SH-SY5Y (cell line): ENCODE data around the gene GPR82.

Experiments used
- GATA2 ChIP-seq: IDR thresholded peaks from 2 replicates; pipeline ENCODE4 v1.6.1; 2011; ENCODE audit warnings: mild to moderate bottlenecking, low read depth, low read length
- GATA3 ChIP-seq: IDR thresholded peaks from 2 replicates; pipeline ENCODE4 v1.6.1; 2011; ENCODE audit warnings: low read depth, mild to moderate bottlenecking, low read length, moderate library complexity

The GPR82 gene

DNA sequence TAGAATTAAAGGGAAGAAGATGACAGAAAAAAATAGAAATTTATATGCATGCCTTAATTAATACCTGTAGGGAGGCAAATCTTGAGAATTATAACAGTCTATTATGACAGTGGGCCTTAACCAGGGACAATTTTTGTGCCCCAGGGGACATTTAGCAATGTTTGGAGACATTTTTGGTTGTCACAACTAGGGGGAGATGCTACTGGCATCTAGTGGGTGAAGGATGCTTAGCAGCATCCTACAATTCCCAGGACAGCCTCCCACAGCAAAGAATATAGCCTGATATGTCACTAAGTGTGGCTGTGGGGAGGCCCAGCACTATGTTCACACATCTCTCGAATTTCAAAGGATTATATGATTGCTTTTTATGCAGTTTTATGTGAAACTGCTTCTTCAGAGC is 10.5 kb downstream of the GPR82 start:
- TF ChIP-seq GATA3 = no peak
- TF ChIP-seq GATA2 = no peak

DNA sequence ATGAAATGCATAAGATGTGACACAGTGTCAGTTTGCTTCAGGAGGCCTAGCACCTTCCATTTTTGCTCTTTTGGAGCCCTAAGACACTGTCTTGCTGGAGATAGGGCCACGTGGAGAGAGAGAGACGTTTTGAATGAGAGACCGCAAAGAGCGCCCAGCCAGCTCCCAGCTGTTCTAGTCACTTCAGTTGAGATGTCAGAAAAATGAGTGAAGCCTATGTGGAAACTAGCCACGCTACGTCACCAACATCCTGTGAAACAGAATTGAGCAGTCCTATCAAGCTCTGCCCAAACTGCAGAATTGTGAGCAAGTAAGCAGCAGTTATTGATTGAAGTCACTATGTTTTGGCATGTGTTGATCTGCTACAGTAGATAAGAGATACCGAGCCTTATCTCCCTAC is 13.1 kb downstream of the GPR82 start:
- TF ChIP-seq GATA3 (no peak), GATA2 (no peak)

DNA sequence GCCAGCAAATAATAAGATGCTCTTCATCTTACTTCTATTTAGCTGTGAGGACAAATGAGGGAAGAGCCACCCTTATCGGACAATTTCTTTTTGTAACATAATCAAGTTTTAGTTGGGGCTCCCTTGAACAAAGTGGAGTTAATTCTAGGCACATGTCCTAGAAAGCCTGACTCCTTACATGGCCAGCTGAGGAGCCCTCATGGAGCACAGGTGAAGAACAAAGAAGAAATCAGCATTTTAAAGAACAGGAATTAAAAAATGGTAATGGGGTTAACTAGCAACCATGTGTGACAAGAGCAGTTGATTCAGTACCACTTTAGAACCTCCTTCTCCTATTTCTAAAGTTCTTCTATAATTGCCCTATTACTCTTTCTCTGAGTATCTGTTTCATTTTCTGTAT is 15.9 kb downstream of the GPR82 start:
- TF ChIP-seq GATA2 (no peak), GATA3 (no peak)

DNA sequence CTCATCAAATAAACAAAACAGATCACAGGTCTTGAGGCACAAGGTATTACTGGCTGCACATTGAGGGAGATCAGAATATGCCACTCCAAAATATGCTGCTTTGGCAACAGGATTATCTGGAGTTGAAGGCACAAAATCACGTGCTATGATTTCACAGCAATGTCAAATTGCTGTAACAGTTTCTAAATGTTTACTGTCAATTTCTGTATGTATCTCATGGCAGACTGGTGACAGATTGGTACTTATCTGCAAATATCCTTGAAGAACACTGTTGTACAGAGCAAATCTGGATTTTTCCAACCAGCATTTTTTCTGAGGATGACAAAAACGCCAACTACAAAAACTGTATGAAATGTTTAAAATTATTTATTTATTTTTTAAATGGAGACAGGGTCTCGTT is 26.7 kb downstream of the GPR82 start:
- TF ChIP-seq GATA2 = no peak
- TF ChIP-seq GATA3 = no peak

DNA sequence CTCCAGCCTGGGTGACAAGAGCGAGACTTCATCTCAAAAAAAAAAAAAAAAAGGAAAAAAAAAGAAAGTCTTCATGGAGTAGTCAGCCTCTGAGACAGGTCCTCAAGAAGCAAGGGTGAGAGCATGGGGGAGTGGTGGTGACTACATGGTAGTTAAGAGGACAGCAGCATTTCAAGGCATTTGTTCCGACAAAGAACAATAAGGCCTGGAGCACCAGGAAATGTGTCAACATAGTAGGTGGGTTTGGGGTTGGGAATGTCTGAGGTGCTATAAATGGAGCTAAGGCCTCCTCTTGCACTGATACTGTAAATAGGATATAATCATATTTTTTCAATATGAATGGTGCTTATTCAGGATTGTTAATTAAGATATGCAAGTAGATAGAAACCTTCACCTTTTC is 34.4 kb downstream of the GPR82 start:
- no peak for TF ChIP-seq GATA2
- no peak for TF ChIP-seq GATA3

DNA sequence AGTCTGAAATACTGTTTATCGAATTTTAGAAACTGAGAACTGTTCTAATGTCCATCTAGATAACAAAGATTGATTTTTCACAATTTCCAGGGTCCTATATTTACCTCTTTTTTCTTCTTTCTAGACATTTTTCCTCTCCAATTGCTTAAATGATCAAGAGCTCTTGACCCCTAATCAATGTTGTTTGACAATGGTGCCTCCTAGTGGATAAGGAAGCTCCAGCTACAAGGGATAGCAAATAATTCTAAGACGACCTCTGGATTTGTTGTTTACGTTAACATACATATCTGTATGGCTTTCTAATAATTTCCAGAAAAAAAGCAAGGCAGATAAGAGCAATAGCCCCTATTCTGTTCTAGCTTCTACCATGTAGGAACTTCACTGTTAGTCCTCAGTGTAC is 35.8 kb downstream of the GPR82 start:
- TF ChIP-seq GATA2 (no peak), GATA3 (no peak)

DNA sequence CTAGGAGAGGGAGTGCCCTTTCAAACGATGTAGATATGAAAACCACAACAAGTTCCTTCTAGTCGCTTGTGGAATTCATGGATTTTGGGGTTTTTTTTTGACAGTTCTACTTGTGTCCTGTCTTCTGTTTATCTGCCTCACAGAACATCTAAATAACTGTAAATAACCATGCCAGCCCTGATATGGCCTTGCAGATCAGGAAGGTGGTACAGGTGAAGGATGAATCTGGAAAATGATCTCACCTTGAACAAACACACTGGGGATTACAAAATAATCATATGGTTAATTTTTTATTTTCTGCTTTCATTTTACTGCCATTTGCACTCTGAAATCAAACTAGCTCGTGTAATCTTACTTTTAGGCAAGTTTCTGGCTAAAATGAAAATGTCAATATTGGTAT is 37.2 kb downstream of the GPR82 start:
- TF ChIP-seq GATA3 (no peak), GATA2 (no peak)

DNA sequence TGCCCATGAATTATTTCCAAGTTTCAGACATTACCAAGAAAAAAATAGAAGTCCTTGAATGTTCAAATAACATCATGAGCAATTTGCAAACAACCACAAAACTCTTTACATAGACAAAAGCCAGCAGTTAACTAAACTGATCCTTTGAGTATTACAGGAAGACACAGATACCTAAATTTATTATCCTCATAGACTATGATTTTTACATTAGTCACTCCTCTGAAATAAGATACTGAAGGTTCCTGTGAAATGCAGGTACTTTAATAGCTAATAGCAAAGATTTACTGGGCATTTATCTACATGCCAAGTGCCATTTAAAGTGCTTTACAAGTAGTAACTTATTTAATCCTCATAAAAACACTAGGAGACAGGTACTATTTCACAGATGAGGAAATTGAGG is 37.7 kb downstream of the GPR82 start:
- TF ChIP-seq GATA3 (no peak), GATA2 (no peak)

DNA sequence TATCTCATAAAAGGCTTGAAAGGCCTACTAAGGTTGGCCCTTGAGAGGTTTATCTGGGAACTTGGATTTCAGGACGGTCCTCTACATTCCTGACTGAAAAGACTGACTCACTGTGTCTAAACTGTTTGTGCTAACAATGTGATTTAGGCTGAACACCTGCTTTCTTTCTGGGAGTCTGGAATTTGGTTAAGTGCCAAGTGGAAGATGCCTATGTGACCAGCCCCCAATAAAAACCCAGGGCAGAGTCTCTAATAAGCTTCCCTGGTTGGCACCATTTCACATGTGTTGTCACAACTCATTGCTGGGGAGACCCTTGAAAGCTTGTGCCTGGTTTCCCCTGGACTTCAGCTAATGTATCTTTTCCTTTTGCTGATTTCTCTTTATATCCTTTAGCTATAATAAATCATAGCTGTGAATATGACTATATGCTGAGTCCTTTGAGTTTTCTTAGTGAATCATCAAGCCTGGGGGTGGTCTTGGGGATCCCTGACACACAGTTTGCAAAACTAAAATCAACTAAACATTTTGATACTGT is 55.1 kb downstream of the GPR82 start:
- TF ChIP-seq GATA2 = no peak
- TF ChIP-seq GATA3 = no peak
